ENCODE measurements around the gene CHGA.

Gene CHGA

DNA sequence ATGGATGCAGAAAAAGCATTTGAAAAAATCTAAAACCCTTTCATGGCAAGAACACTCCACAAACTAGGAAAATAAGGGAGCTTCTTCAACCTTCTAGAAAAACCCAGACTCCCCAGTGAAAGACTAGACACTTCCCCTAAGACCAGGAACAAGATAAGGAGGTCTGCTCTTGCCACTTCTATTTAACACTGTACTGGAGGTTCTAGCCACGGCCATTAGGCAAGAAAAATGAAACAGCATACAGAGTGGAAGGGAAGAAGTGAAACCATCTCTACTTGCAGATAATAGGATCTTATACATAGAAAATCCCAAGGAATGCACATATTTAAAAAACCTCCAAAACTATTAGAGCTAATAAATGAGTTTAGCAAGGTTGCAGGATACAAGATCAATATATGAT, 42.3 kb downstream of the CHGA start:
- H3K9me3 Mint-ChIP-seq, result peaks cover 3% of the 10 kb centered on the region
- no peak for ATAC-seq
- H3K4me1 Mint-ChIP-seq, result peaks cover 6% of the 10 kb centered on the region
- no peak overlapping the region for H3K4me3 Mint-ChIP-seq
- H3K27ac Mint-ChIP-seq, result peak overlapping the region; percentile 60
- H3K36me3 Mint-ChIP-seq, result no peaks in the 10 kb centered on the region
- DNase-seq (ENCODE audit: low spot score in 2 of 2), result no peak

DNA sequence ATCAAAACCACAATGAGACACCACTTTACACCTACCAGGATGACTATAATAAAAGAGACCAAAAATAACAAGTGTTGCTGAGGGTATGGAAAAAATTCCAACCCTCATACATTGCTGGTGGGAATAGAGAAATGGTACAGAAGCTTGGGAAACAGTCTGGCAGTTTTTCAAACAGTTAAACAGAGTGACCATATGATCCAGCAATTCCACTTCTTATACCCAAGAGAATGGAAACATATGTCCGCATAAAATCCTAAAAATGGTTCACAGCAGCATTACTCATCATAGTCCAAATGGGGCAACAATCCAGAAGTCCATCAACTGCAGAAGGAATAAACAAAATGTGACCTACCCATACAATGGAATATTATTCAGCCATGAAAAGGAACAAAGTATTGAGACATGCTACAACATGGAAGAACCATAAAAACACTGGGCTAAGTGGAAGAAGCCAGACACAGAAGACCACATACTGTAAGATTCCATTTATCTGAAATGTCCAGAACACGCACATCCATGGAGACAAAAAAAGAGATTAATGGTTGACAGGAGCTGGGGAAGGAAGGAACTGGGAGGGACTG, 44.5 kb downstream of the CHGA start:
- Mint-ChIP-seq H3K4me1 (peaks cover 21% of the 10 kb centered on the region), H3K9me3 (peaks cover 3% of the 10 kb centered on the region), H3K4me3 (no peak overlapping the region), H3K36me3 (no peaks in the 10 kb centered on the region), H3K27ac (no peak overlapping the region)
- no peak for DNase-seq (ENCODE audit: low spot score in 2 of 2)
- no peak for ATAC-seq

DNA sequence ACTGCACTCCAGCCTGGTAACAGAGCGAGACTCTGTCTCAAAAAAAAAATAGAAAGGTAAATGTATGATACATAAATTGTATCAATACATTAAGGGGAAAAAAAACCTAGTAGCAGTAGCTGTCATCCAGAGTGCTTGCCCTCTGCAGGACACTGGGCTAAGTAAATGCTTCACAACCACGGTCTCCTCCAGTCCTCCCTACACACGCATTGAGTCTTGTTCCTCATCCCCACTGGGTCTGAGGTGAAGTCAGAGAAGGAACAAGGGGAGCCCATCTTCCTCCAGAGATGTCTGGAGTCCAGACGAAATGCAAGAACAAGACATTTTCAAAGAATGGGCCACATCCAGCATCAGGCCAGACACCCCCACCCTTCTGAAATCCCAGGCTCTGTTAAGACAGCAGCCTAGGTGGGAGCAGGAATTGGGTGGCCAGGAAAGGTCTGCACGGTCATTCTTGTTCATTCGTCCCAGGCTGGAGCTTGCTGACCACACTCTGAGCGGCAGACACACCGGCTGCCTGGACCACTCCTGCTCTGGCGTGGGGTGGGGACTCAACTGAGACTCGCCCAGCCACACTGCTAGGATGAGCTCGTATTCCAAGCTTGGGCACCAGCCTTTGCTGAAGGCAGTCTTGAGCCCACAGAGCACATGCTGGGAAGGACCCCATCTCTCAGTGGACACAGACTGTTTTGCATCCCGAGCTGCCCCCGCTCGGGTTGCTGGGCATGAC, 45.5 kb downstream of the CHGA start:
- ATAC-seq, result no peak
- Mint-ChIP-seq H3K4me1 (peaks cover 21% of the 10 kb centered on the region), H3K27ac (no peak overlapping the region), H3K9me3 (peaks cover 3% of the 10 kb centered on the region), H3K36me3 (no peaks in the 10 kb centered on the region), H3K4me3 (no peak overlapping the region)
- DNase-seq (ENCODE audit: low spot score in 2 of 2), result no peak

DNA sequence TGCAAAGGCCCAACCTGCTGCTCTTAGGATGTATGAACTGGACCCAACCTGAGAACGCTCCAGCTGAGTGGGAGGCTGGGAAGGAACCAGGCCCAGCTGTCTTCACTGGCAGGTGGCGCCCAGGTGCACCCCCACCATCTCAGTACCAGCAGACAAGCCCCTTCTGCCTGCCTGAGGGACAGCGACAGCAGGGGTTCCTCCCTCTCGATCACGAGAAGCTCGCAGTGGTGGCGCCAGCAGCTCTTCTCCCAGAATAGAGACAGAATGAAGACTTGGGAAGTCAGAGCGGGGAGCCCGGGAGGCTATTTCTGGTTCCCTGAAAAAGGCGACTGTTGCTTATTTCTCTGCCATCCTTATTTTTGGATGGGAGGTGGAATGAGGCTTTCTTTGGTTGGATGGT, 46.5 kb downstream of the CHGA start:
- no peaks in the 10 kb centered on the region for H3K36me3 Mint-ChIP-seq
- H3K9me3 Mint-ChIP-seq, result peaks cover 3% of the 10 kb centered on the region
- H3K4me1 Mint-ChIP-seq, result peaks cover 21% of the 10 kb centered on the region
- H3K4me3 Mint-ChIP-seq, result no peak overlapping the region
- ATAC-seq, result no peak
- no peak overlapping the region for H3K27ac Mint-ChIP-seq
- no peak for DNase-seq (ENCODE audit: low spot score in 2 of 2)

DNA sequence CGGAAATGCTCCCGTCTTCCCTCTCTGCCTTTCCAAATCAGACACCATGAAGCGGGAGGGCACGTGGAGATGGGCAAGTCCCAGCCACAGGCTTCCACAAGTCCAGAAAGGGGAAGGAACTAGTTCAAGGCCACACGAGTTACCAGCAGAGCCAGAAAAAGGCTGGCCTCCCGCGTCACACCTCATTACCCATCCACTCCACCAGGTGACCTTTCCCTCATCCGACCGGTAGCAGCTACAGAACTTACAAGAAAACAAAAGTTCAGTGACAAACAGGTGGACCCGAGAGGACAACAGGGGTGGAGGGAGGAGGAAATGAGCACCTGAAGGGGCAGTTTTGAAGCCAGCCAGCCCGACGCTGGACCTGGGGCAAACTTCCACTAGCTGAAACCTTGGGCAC, 46.9 kb downstream of the CHGA start:
- no peak overlapping the region for H3K4me3 Mint-ChIP-seq
- DNase-seq (ENCODE audit: low spot score in 2 of 2), result no peak
- H3K9me3 Mint-ChIP-seq, result peaks cover 3% of the 10 kb centered on the region
- no peak for ATAC-seq
- peaks cover 21% of the 10 kb centered on the region for H3K4me1 Mint-ChIP-seq
- H3K27ac Mint-ChIP-seq, result no peak overlapping the region
- H3K36me3 Mint-ChIP-seq, result no peaks in the 10 kb centered on the region

DNA sequence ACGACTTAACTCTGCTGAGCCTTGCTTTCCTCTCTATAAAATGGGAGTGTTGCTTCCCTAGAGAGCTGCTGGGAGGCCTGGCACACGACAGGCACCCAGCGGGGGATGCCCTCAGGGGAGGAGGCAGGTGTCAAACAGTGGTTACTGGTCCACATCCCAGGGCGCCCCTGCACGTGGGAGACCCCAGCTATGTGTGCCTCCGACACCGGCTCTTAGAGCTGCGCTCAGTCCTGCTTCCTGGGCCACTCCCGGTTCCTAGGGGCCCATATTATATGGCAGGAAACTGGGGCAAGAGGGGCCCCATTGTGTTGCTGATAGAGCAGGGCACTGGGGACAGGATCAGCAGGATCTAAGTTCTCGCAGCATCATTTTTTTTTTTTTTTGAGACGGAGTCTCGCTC, 47.3 kb downstream of the CHGA start:
- Mint-ChIP-seq H3K4me3 (no peak overlapping the region), H3K9me3 (peaks cover 3% of the 10 kb centered on the region), H3K27ac (no peak overlapping the region), H3K4me1 (peaks cover 17% of the 10 kb centered on the region), H3K36me3 (no peaks in the 10 kb centered on the region)
- no peak for ATAC-seq
- DNase-seq (ENCODE audit: low spot score in 2 of 2), result no peak

DNA sequence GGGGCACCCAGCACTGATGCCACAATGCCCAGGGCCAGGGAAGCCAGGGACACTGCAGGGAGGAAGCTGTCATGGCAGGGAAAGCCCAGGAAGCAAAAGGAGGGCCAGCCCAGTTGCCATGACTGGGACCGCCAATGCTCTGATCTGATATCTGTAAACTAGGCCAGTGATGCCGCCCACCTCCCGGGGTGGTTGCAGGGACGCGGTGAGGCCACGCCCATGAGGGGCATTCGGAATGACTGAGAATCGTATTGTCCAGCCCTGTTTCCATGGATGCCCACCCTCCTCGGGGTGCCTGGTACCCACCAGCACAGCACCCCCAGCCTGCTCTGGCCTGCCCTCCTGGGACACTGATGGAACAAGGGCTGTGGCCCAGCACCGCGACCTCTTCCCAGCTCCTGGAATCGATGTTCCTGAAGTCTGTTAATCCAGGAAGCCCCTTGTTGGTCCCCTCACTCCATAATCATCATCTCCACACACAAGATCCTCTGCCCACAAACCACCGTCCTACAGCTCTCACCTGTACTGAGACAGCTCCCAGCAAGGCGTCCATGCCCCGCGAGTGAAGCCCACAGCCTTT, 48.7 kb downstream of the CHGA start:
- Mint-ChIP-seq H3K36me3 (no peaks in the 10 kb centered on the region), H3K4me1 (peaks cover 15% of the 10 kb centered on the region), H3K27ac (no peak overlapping the region), H3K9me3 (peaks cover 10% of the 10 kb centered on the region), H3K4me3 (no peak overlapping the region)
- DNase-seq (ENCODE audit: low spot score in 2 of 2) (no peak), ATAC-seq (no peak)

DNA sequence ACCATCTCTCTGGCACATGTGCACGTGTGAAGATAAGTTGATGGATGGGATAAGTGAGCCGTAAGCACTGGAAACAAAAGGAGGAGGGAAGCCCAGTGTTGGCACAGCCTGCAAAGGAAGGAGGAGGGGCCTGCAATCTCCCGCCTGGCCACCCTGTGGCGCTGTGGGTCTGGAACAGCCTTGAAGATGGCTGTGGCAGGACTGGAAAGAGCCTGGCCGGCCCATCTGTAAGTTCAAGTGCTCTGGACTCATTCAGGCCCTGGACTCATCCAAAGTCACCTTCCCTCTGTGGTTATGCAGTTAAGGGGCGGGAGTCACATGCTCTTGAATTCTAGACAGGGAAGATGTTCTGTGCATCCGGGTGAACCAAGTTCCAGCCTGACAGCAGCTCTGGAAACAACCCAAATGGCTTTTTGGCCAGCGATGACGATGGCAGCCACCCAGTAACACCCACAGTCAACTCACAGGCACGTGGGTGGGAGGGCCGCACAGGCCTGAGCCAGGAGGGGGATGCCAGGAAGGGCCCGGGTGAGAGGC, 50.4 kb downstream of the CHGA start:
- no peak overlapping the region for H3K27ac Mint-ChIP-seq
- ATAC-seq (no peak), DNase-seq (ENCODE audit: low spot score in 2 of 2) (peak; percentile 18 to 64)
- peaks cover 11% of the 10 kb centered on the region for H3K9me3 Mint-ChIP-seq
- H3K36me3 Mint-ChIP-seq, result no peaks in the 10 kb centered on the region
- peaks cover 15% of the 10 kb centered on the region for H3K4me1 Mint-ChIP-seq
- H3K4me3 Mint-ChIP-seq, result no peak overlapping the region

DNA sequence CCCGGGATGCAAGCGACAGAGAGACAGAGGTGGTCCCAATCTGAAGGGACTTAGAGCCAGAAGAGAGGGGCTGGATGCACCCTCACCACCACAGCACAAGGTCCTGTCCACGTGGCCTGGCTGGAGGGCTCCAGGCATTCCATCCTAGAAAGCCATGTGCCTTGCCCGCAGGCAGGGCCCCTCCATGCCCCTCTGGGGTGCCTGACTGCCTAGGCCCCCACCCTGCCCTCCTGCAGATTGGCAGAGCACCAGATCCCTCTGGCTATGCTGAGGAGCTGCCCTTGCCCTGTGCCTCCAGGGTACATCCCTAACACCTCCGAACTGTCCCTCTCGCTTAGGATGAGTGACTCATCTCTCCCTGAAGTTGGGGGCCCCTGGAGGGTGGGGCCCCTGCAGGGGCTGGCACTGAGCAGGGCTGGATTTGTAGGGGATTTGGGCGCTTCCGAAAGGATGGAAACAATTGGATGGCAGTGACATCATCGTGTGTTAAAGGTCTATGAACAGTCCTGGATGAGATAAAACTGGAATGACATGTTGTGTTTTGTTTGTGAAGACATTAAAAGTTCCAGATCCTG, 50.9 kb downstream of the CHGA start:
- H3K27ac Mint-ChIP-seq, result no peak overlapping the region
- peaks cover 11% of the 10 kb centered on the region for H3K9me3 Mint-ChIP-seq
- DNase-seq (ENCODE audit: low spot score in 2 of 2), result no peak
- H3K4me1 Mint-ChIP-seq, result peaks cover 15% of the 10 kb centered on the region
- H3K36me3 Mint-ChIP-seq, result no peaks in the 10 kb centered on the region
- H3K4me3 Mint-ChIP-seq, result no peak overlapping the region
- no peak for ATAC-seq

DNA sequence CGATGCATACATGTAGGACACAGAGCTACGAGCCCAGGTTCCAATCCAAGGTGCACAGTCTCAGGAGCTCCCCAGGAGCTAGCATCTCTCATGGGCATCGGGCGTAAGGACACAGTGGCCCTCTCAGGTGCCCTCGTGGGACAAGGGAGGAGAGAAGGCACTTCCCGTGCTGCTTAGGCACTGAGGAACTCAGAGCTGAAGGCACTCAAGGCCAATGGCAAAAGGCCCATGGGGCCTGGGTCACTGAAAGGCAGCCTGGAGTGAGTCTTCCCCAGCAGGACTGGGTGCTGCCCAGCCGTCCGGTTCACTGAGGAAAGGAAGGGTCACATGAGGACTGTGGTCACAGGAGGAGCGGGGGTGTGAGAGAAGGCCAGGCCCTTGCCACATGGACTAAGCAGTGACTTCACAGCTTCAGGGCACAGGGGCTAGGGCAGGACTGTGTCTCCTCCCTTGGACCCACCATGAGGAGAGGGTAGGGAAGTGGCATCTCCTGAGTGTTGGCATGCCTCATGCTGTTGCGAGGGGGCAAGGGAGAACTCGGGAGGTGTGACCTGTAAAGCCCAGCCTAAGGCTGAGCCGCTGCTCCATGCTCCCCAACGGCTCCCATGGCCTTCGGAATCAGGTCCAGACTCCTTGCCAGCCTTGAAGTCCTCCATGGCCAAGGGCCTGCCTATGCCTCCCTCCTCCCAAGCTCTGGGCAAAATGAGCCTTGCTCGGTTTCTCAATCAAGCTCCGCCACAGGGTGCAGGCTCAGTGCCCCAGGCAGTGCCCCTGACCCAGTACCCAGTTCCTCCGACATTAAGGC, 51.8 kb downstream of the CHGA start:
- no peak for DNase-seq (ENCODE audit: low spot score in 2 of 2)
- Mint-ChIP-seq H3K36me3 (no peaks in the 10 kb centered on the region), H3K4me1 (peaks cover 15% of the 10 kb centered on the region), H3K9me3 (peaks cover 18% of the 10 kb centered on the region), H3K4me3 (no peak overlapping the region), H3K27ac (no peak overlapping the region)
- ATAC-seq, result no peak

DNA sequence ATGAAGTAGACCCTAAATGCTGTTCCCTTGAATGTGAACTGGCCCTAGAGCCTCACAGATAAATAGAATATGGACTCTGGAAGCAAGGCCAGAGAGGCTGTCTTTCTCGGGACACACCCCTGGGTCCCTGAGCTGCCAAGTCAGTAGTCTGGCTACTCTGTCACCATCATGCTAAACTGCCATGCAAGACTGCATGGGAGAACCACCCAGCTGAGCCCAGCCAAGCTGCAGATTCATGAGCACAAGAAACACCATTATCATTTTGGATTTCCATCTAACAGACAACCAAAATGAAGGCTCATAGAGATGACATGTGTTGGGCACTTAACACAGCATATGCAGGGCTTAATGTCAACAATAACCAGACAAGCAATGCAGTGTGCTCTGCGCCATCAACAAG, 53.3 kb downstream of the CHGA start:
- Mint-ChIP-seq H3K36me3 (peaks cover 5% of the 10 kb centered on the region), H3K27ac (no peak overlapping the region)

DNA sequence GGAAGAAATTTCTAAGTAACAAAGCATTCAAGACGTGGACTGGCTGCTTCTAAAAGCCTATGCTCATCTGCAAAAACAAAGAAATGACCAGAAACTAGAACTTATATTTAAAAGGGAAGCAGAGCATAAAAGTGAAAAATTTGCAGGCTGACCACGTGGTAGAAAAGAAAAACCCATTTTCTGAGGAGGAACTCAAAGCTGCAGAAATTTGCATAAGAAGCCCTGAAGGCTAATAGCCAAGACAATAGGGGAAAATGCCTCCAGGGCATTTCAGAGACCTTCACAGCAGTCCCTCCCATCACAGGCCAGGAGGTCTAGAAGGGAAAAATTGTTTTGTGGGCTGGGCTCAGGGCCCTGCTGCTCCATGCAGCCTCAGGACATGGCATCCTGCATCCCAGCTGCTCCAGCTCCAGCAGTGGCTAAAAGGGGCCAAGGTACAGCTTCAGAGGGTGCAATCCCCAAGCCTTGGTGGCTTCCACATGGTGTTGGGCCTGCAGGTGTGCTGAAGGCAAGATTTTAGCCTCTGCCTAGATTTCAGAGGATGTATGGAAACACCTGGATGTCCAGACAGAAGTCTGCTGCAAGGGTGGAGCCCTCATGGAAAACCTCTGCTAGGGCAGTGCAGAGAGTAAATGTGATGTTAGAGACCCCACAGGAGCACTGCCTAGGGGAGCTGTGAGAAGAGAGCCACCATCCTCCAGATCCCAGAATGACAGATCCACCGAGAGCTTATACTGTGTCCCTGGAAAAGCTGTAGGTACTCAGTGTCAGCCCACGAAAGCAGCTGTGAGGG, 55.5 kb downstream of the CHGA start:
- Mint-ChIP-seq H3K36me3 (peaks cover 5% of the 10 kb centered on the region), H3K27ac (no peak overlapping the region), H3K9me3 (peaks cover 25% of the 10 kb centered on the region), H3K4me3 (no peak overlapping the region), H3K4me1 (peaks cover 8% of the 10 kb centered on the region)
- DNase-seq (ENCODE audit: low spot score in 2 of 2), result no peak
- ATAC-seq, result no peak

More for the DNA sequence above, 53.3 kb downstream of the CHGA start:
- peaks cover 22% of the 10 kb centered on the region for H3K9me3 Mint-ChIP-seq
- no peak for DNase-seq (ENCODE audit: low spot score in 2 of 2)
- no peak for ATAC-seq
- peaks cover 13% of the 10 kb centered on the region for H3K4me1 Mint-ChIP-seq
- no peak overlapping the region for H3K4me3 Mint-ChIP-seq

DNA sequence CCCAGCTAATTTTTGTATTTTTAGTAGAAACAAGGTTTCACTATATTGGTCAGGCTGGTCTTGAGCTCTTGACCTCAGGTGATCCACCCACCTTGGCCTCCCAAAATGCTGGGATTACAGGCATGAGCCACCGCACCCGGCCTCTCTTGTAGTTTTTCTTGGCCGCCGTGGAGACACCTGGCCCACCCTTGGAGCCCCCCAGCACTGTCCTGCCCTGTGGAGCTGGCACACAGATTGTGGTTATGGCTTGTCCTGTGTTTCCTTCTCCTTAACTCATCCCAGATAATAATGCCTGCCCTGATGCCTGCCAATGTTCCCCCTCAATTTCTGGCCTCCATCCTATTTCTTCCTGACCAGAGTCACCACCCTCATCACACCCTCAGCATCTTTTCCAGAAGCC, 57.9 kb downstream of the CHGA start:
- peaks cover 6% of the 10 kb centered on the region for H3K36me3 Mint-ChIP-seq
- H3K4me3 Mint-ChIP-seq, result no peak overlapping the region
- DNase-seq (ENCODE audit: low spot score in 2 of 2), result no peak
- H3K27ac Mint-ChIP-seq, result peak overlapping the region; percentile 40
- ATAC-seq, result no peak
- H3K9me3 Mint-ChIP-seq, result peaks cover 24% of the 10 kb centered on the region
- peaks cover 11% of the 10 kb centered on the region for H3K4me1 Mint-ChIP-seq

DNA sequence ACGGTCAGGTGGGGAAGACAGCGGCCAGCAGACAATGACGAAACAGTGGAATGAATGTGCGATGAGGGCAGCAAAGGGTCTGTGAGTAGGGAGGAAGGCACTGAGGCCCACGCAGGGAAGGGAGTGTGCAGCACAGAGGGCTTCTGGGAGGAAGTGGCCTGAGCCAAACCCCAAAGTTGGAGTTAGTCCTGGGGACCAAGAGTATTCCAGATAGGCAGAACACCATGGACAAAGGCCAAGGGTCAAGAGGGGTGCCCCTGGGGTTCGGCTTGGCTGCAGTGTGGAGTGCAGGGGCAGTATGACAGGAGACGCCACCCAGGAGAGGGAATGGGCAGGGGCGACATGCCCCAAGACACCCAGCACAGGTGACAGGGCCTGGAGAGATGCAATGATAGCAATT, 58.8 kb downstream of the CHGA start:
- Mint-ChIP-seq H3K9me3 (peaks cover 19% of the 10 kb centered on the region), H3K27ac (peak overlapping the region; percentile 40), H3K4me1 (peaks cover 16% of the 10 kb centered on the region), H3K36me3 (peaks cover 11% of the 10 kb centered on the region), H3K4me3 (no peak overlapping the region)
- DNase-seq (ENCODE audit: low spot score in 2 of 2) (no peak), ATAC-seq (no peak)
